MM.1S (cell line): ENCODE measurements around the gene RPL21.

ENCODE experiments used
- DNase-seq: peaks from one replicate; pipeline ENCODE4 v3.0.0-alpha.2; 2015
- H2AFZ ChIP-seq: fragments of 300-600 bp; sonication (generic); 2 replicates; pipeline ENCODE4 v1.6.0; 2016; ENCODE audit warnings: antibody characterized with exemption, low read length
- H3F3A ChIP-seq: fragments of 300-600 bp; sonication (generic); 2 replicates; pipeline ENCODE4 v1.6.1; 2016; ENCODE audit warnings: mild to moderate bottlenecking, antibody characterized with exemption, low read length, moderate library complexity, mixed read lengths; ENCODE audit not compliant: insufficient read depth
- H3K27ac ChIP-seq: fragments of 300-600 bp; sonication (generic); 2 replicates; pipeline ENCODE4 v1.5.1; 2016; ENCODE audit warnings: mild to moderate bottlenecking, low read length
- H3K27me3 ChIP-seq: fragments of 300-600 bp; sonication (generic); replicated peaks from 2 replicates; pipeline ENCODE4 v1.6.0; 2016; ENCODE audit warnings: low read length; ENCODE audit not compliant: insufficient read depth
- H3K36me3 ChIP-seq: fragments of 300-600 bp; sonication (generic); replicated peaks from 2 replicates; pipeline ENCODE4 v1.6.1; 2016; ENCODE audit warnings: mild to moderate bottlenecking, low read length, mixed read lengths; ENCODE audit not compliant: insufficient read depth
- H3K4me1 ChIP-seq: fragments of 300-600 bp; sonication (generic); 2 replicates; pipeline ENCODE4 v1.6.1; 2016; ENCODE audit warnings: low read length, mixed read lengths
- H3K4me2 ChIP-seq: fragments of 300-600 bp; sonication (generic); 2 replicates; pipeline ENCODE4 v1.6.0; 2016; ENCODE audit warnings: low read depth, low read length
- H3K4me3 ChIP-seq: fragments of 300-600 bp; sonication (generic); 2 replicates; pipeline ENCODE4 v1.5.1; 2016; ENCODE audit warnings: low read length, mixed read lengths
- H3K79me2 ChIP-seq: fragments of 300-600 bp; sonication (generic); 2 replicates; pipeline ENCODE4 v1.6.1; 2016; ENCODE audit warnings: mixed run types, low read length, mixed read lengths
- H3K9ac ChIP-seq: fragments of 300-600 bp; sonication (generic); 2 replicates; pipeline ENCODE4 v1.6.1; 2016; ENCODE audit warnings: low read length, mixed read lengths
- H3K9me2 ChIP-seq: fragments of 300-600 bp; sonication (generic); replicated peaks from 2 replicates; pipeline ENCODE4 v1.6.1; 2016; ENCODE audit warnings: mild to moderate bottlenecking, low read length, mixed read lengths; ENCODE audit not compliant: insufficient read depth
- H3K9me3 ChIP-seq: fragments of 300-600 bp; sonication (generic); replicated peaks from 2 replicates; pipeline ENCODE4 v1.6.1; 2016; ENCODE audit warnings: mild to moderate bottlenecking, low read length, mixed read lengths; ENCODE audit not compliant: insufficient read depth
- H4K20me1 ChIP-seq: fragments of 300-600 bp; sonication (generic); 2 replicates; pipeline ENCODE4 v1.6.1; 2016; ENCODE audit warnings: mild to moderate bottlenecking, low read length, moderate library complexity, mixed read lengths; ENCODE audit not compliant: insufficient read depth
- EZH2 ChIP-seq: fragments of 300-600 bp; sonication (generic); optimal IDR thresholded peaks from 2 replicates; pipeline ENCODE3; 2017; ENCODE audit warnings: low read depth, mild to moderate bottlenecking, antibody characterized with exemption, low read length, mixed read lengths
- EZH2phosphoT487 ChIP-seq: fragments of 300-600 bp; sonication (generic); IDR thresholded peaks from 2 replicates; pipeline ENCODE4 v1.6.1; 2018; ENCODE audit warnings: antibody characterized with exemption, low read length
- TF ChIP-seq, protein P1 (sequence below): fragments of 300-600 bp; sonication (generic); IDR thresholded peaks from 2 replicates; pipeline ENCODE4 v1.5.1; 2016; ENCODE audit warnings: antibody characterized with exemption, low read length, mixed read lengths

Gene RPL21

DNA sequence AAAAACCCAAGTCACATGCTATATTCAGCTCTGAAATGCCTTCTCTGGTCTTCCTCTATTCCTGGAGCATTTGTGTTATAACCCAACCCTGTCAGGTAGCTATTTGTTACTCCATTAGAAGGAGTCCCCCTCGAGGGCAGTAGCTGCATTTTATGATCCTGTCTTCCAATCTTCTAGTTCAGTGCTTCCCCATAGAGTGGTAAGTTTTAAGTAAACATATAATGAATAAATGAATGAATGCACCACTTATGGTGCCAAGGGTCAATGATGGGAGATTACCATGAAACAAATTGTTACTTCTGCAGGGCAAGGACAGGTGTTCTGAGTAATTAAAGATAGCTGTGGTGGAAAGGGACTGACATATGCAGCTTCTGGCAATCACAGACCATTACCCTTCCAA lies 23.3 kb downstream of the RPL21 start:
- DNase-seq = no peak
- H3K36me3 ChIP-seq = no peaks in the 10 kb centered on the region
- H3K79me2 ChIP-seq = no peaks in the 10 kb centered on the region
- H3K27ac ChIP-seq = no peak overlapping the region
- H3K27me3 ChIP-seq = no peaks in the 10 kb centered on the region
- no peak overlapping the region for H3K4me3 ChIP-seq
- H2AFZ ChIP-seq = no peak overlapping the region
- H3K4me1 ChIP-seq = no peaks in the 10 kb centered on the region
- no peaks in the 10 kb centered on the region for H3K9me2 ChIP-seq
- no peak overlapping the region for H3K4me2 ChIP-seq
- no peaks in the 10 kb centered on the region for H3F3A ChIP-seq
- no peaks in the 10 kb centered on the region for H4K20me1 ChIP-seq
- no peak overlapping the region for H3K9ac ChIP-seq
- TF ChIP-seq, protein P1, sequence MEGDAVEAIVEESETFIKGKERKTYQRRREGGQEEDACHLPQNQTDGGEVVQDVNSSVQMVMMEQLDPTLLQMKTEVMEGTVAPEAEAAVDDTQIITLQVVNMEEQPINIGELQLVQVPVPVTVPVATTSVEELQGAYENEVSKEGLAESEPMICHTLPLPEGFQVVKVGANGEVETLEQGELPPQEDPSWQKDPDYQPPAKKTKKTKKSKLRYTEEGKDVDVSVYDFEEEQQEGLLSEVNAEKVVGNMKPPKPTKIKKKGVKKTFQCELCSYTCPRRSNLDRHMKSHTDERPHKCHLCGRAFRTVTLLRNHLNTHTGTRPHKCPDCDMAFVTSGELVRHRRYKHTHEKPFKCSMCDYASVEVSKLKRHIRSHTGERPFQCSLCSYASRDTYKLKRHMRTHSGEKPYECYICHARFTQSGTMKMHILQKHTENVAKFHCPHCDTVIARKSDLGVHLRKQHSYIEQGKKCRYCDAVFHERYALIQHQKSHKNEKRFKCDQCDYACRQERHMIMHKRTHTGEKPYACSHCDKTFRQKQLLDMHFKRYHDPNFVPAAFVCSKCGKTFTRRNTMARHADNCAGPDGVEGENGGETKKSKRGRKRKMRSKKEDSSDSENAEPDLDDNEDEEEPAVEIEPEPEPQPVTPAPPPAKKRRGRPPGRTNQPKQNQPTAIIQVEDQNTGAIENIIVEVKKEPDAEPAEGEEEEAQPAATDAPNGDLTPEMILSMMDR = no peak
- no peak for TF ChIP-seq EZH2
- no peak for TF ChIP-seq EZH2phosphoT487
- no peaks in the 10 kb centered on the region for H3K9me3 ChIP-seq

DNA sequence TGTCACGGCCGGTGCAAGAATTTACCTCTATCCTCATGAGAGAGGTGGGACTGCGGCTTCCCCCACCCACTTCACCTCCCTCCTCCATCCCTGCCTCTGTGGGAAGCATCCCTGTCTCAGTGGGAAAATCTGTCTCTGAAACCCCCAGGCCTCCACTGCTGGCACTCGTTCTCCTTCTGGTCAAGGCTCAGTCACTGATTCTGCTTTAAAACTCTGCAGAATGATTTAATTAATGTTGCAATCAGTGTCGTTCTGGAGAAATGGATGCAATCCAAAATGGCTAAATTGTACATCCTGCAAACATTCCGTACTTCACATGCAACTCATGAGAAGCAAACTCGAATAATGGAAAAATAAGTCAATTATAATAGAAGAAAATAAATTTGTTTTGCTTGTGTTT lies 24.8 kb downstream of the RPL21 start:
- DNase-seq = no peak
- H2AFZ ChIP-seq = no peak overlapping the region
- no peaks in the 10 kb centered on the region for H3K4me1 ChIP-seq
- H3K9ac ChIP-seq = no peak overlapping the region
- no peaks in the 10 kb centered on the region for H3K9me2 ChIP-seq
- no peak overlapping the region for H3K27ac ChIP-seq
- H3K4me2 ChIP-seq = no peak overlapping the region
- H4K20me1 ChIP-seq = no peaks in the 10 kb centered on the region
- no peaks in the 10 kb centered on the region for H3F3A ChIP-seq
- no peaks in the 10 kb centered on the region for H3K27me3 ChIP-seq
- TF ChIP-seq EZH2phosphoT487 = no peak
- TF ChIP-seq EZH2 = no peak
- TF ChIP-seq, protein P1 = no peak
- no peaks in the 10 kb centered on the region for H3K36me3 ChIP-seq
- H3K4me3 ChIP-seq = no peak overlapping the region
- H3K9me3 ChIP-seq = no peaks in the 10 kb centered on the region
- no peaks in the 10 kb centered on the region for H3K79me2 ChIP-seq

DNA sequence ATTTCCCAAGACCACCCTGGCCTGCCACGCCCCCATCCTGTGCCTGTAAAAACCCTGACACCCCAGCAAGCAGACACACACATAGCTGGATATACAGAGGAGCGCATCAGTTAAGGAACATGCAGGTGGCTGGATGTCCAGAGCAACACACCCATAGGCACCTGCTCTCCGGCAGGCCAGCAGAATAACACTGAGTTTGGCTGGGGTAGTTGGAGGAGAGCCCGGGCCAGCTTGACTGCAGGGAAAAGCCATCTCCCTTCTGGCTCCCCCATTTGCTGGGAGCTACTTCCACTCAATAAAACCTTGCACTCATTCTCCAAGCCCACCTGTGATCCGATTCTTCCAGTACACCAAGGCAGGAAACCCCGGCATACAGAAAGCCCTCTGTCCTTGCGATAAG lies 28.1 kb downstream of the RPL21 start:
- Histone ChIP-seq H2AFZ (no peak overlapping the region), H3K9me3 (no peaks in the 10 kb centered on the region), H3K4me1 (no peaks in the 10 kb centered on the region), H3K79me2 (no peaks in the 10 kb centered on the region), H3K9me2 (no peaks in the 10 kb centered on the region), H3K27ac (no peak overlapping the region), H4K20me1 (no peaks in the 10 kb centered on the region), H3K9ac (no peak overlapping the region), H3K36me3 (no peaks in the 10 kb centered on the region), H3K27me3 (no peaks in the 10 kb centered on the region), H3K4me2 (no peak overlapping the region), H3K4me3 (no peak overlapping the region), H3F3A (no peaks in the 10 kb centered on the region)
- no peak for TF ChIP-seq EZH2phosphoT487
- no peak for TF ChIP-seq EZH2
- DNase-seq = no peak

DNA sequence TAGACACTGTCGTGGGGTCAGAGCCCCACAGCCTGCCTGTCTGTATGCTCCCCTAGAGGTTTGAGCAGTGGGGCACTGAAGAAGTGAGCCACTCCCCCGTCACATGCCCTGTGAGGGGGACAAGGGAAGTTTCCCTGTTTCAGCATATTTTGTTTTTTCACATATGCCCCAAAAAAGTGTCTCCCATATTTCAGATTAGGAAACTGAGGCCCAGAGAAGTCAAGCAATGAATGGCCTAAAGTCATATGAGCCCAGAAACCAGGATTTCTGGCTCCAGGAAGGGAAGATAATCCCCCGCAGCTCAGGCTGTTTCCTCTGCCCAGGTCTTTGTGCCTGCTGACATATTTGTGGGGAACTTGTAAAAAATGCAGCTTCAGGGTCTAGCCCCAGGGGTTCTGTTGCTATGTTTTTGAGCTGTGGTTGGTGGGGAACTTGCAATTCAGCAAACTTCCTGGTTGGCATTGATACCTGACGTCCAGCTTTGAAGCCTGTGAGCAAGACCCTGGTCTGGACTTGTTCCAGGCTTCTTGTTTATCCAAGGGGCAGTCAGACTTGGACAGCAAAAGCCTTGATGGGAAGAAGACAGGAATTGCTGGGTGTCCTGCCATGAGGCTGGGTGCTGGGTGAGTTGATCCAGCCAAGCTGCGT lies 28.8 kb downstream of the RPL21 start:
- Histone ChIP-seq H3K27ac (no peak overlapping the region), H3K4me1 (no peaks in the 10 kb centered on the region), H4K20me1 (no peaks in the 10 kb centered on the region), H3F3A (no peaks in the 10 kb centered on the region), H3K4me3 (no peak overlapping the region), H3K79me2 (no peaks in the 10 kb centered on the region), H2AFZ (no peak overlapping the region), H3K9me2 (no peaks in the 10 kb centered on the region), H3K9me3 (no peaks in the 10 kb centered on the region), H3K36me3 (no peaks in the 10 kb centered on the region), H3K27me3 (no peaks in the 10 kb centered on the region), H3K9ac (no peak overlapping the region), H3K4me2 (no peak overlapping the region)
- no peak for DNase-seq
- TF ChIP-seq, protein P1 = no peak
- TF ChIP-seq EZH2 = no peak
- no peak for TF ChIP-seq EZH2phosphoT487
